ENCODE measurements around the gene KCNK6. TPM values are rescaled to one million over a fixed set of nuclear protein-coding genes. Genes with fewer than 3 reads are reported as not detected.

KCNK6 gene
- total and polyA plus RNA-seq, 2 of the 8 experiments (the other 6 are each of a cell fraction or from before 2014, with no cell fraction given) = 10.6 to 13.3 TPM

GRCh38 chr19:38378866-38379265 lies 59.2 kb downstream of the KCNK6 start:
- H3K14ac ChIP-seq (ENCODE audit: insufficient read length) = no peak overlapping the region
- H3K4me2 ChIP-seq (ENCODE audit: insufficient read depth in 1 of 2, low read depth in 2 of 2, low read length in 2 of 2) = no peak overlapping the region
- POLR2A ChIA-PET (ENCODE audit: partially characterized antibody) = no interaction called here
- H2AFZ ChIP-seq (ENCODE audit: low read length) = no peak overlapping the region
- peaks cover 3 to 15% of the 10 kb centered on the region in 2 experiments for H4K20me1 ChIP-seq (replicated peaks in 1 of 2; ENCODE audit: control insufficient read depth in 1 of 2, insufficient read depth in 2 of 2, low read length in 2 of 2)
- no peak overlapping the region for H3K23ac ChIP-seq (ENCODE audit: insufficient read length)
- H2BK12ac ChIP-seq (ENCODE audit: low read depth, low read length) = no peak overlapping the region
- no peak overlapping the region for H2BK120ac ChIP-seq (replicated peaks; ENCODE audit: low read depth, low read length)
- H3K79me2 ChIP-seq (ENCODE audit: control insufficient read depth in 1 of 2, insufficient read depth in 2 of 2, low read length in 2 of 2) = peaks cover 0 to 22% of the 10 kb centered on the region in 2 experiments; a peak in 2 of 4 replicates
- H3K9me3 ChIP-seq (ENCODE audit: insufficient read depth in 2 of 2, low read depth in 1 of 2, low read length in 1 of 2) = no peaks in the 10 kb centered on the region
- peaks cover 0 to 6% (median 2%) of the 10 kb centered on the region in 4 experiments; a peak in 3 of 7 replicates for H3K4me1 ChIP-seq (replicated peaks in 1 of 4; ENCODE audit: control insufficient read depth in 3 of 4, insufficient read depth in 4 of 4, low read length in 3 of 4)
- H3K27me3 ChIP-seq (replicated peaks in 1 of 4; ENCODE audit: control insufficient read depth in 3 of 4, extremely low read depth in 1 of 4, insufficient read depth in 3 of 4, low read length in 3 of 4) = no peaks in the 10 kb centered on the region
- H2BK15ac ChIP-seq (ENCODE audit: low read length) = no peak overlapping the region
- H3K56ac ChIP-seq (replicated peaks; ENCODE audit: insufficient read length, low read depth, low read length) = no peak overlapping the region
- H4K8ac ChIP-seq (ENCODE audit: extremely low read depth, insufficient read depth, low read length) = no peak overlapping the region; the same call in 1 of the 2 replicates
- H3K79me1 ChIP-seq (ENCODE audit: low read depth, low read length) = peaks cover 14% of the 10 kb centered on the region
- FAIRE-seq = no peak
- no peak for DNase-seq (ENCODE audit: low read depth in 1 of 2, low spot score in 2 of 2)
- 92% methylated on average over 10 of the region's 10 CpGs; no CpG with 5 or more reads in 1 of the 2 experiments for WGBS, 2 experiments (ENCODE audit: extremely low coverage in 1 of 2, insufficient coverage in 1 of 2, insufficient read length in 1 of 2, insufficient replicate concordance in 2 of 2, low coverage in 1 of 2, low lambda C conversion rate in 2 of 2, missing lambda C conversion rate in 1 of 2)
- no peak overlapping the region for H3K27ac ChIP-seq (ENCODE audit: low read depth, low read length)
- H3K18ac ChIP-seq (ENCODE audit: extremely low read depth, low read length) = no peak overlapping the region
- peaks cover 14 to 25% (median 21%) of the 10 kb centered on the region in 4 experiments; a peak in 7 of 8 replicates for H3K36me3 ChIP-seq (ENCODE audit: control insufficient read depth in 2 of 4, insufficient read depth in 4 of 4, low read length in 3 of 4)
- H2AK5ac ChIP-seq (ENCODE audit: low read depth, low read length) = no peak overlapping the region
- no peak overlapping the region for H2BK5ac ChIP-seq (ENCODE audit: low read depth, low read length)
- H4K5ac ChIP-seq (ENCODE audit: insufficient read length, low read depth, low read length) = no peak overlapping the region
- no peak overlapping the region for H3K9ac ChIP-seq (replicated peaks in 1 of 4; ENCODE audit: extremely low read depth in 1 of 4, low read depth in 3 of 4, low read length in 3 of 4)
- H2BK20ac ChIP-seq (ENCODE audit: low read length) = no peak overlapping the region
- H4K91ac ChIP-seq (replicated peaks; ENCODE audit: insufficient read length, low read length) = no peak overlapping the region
- CTCF ChIA-PET (ENCODE audit: partially characterized antibody) = interaction anchor here (0.7 kb wide), 1 partner anchor 66 kb away, joined by 3 read pairs; no protein-coding TSS in a partner anchor
- no peak overlapping the region for H3K4me3 ChIP-seq (ENCODE audit: extremely low read depth in 1 of 4, insufficient read depth in 2 of 4, low read depth in 3 of 4, low read length in 4 of 4)
- peaks cover 7% of the 10 kb centered on the region; the same call in 1 of the 2 replicates for H3K23me2 ChIP-seq (ENCODE audit: low read depth, low read length)
- H3K4ac ChIP-seq (replicated peaks; ENCODE audit: insufficient read length, low read depth, low read length) = no peak overlapping the region
- no peak for TF ChIP-seq SP4 (IDR thresholded peaks at IDR 0.05; ENCODE audit: low read length)
- no peak for TF ChIP-seq BACH1 (IDR thresholded peaks at IDR 0.05; ENCODE audit: low read length)
- no peak for TF ChIP-seq CBX5 (IDR thresholded peaks at IDR 0.05; ENCODE audit: low read depth, low read length)
- no peak for TF ChIP-seq TBP (IDR thresholded peaks at IDR 0.05; ENCODE audit: low read depth, low read length)
- TF ChIP-seq HDAC6 (IDR thresholded peaks at IDR 0.05; ENCODE audit: low read depth, low read length) = no peak
- TF ChIP-seq PHF8 (conservative IDR thresholded peaks at IDR 0.05; ENCODE audit: low read depth, low read length) = no peak
- no peak for TF ChIP-seq SP1 (IDR thresholded peaks at IDR 0.05; ENCODE audit: low read depth, low read length)
- TF ChIP-seq HDAC2 (IDR thresholded peaks at IDR 0.05; ENCODE audit: borderline replicate concordance in 1 of 2, low read depth in 2 of 2, low read length in 2 of 2) = no peak
- TF ChIP-seq EGR1 (IDR thresholded peaks at IDR 0.05; ENCODE audit: borderline replicate concordance, low read depth, low read length) = no peak
- no peak for TF ChIP-seq TCF12 (IDR thresholded peaks at IDR 0.05; ENCODE audit: low read depth, low read length)
- TF ChIP-seq SP2 (IDR thresholded peaks at IDR 0.05; ENCODE audit: low read length) = no peak
- no peak for TF ChIP-seq SRF (IDR thresholded peaks at IDR 0.05; ENCODE audit: low read depth, low read length)
- TF ChIP-seq POLR2A (IDR thresholded peaks at IDR 0.05; ENCODE audit: control extremely low read depth in 1 of 2, low read depth in 2 of 2, low read length in 2 of 2) = no peak
- no peak for TF ChIP-seq JUN (IDR thresholded peaks at IDR 0.05; ENCODE audit: low read depth, low read length)
- no peak for TF ChIP-seq KDM4A (IDR thresholded peaks at IDR 0.05; ENCODE audit: low read depth, low read length, severe bottlenecking)
- TF ChIP-seq SIRT6 (IDR thresholded peaks at IDR 0.05; ENCODE audit: low read length) = no peak

Data from H1 (cell line).